Activated T-helper 2 cell treated with anti-CD3 and anti-CD28 coated beads, Interferon-gamma antibody, Interleukin-2, Interleukin-4, amounts not matched to agents 10 μg/mL and 5 μg/mL and 100 μg/mL, durations not matched to agents 14 hours and 24 hours and 36 hours (primary cell): ENCODE measurements around the gene ATP5F1E. TPM values are rescaled to one million over a fixed set of nuclear protein-coding genes. Genes with fewer than 3 reads are reported as not detected.
A peak's percentile ranks its signal among the peaks of the same experiment; 100 is the strongest.

Experiments
- DNase-seq: peaks from one replicate; pipeline ENCODE4 v3.0.0; 2021; ENCODE audit warnings: low spot score
- H3K27ac Mint-ChIP-seq: one replicate; pipeline ENCODE4 v1.8.0; 2021; ENCODE audit warnings: mixed read lengths
- H3K27me3 Mint-ChIP-seq: one replicate; pipeline ENCODE4 v1.8.0; 2021; ENCODE audit warnings: low read depth, mixed read lengths
- H3K36me3 Mint-ChIP-seq: one replicate; pipeline ENCODE4 v1.8.0; 2021; ENCODE audit warnings: low read depth, mixed read lengths
- H3K4me1 Mint-ChIP-seq: one replicate; pipeline ENCODE4 v1.8.0; 2021; ENCODE audit warnings: low read depth, mixed read lengths
- H3K4me3 Mint-ChIP-seq: one replicate; pipeline ENCODE4 v1.8.0; 2021; ENCODE audit warnings: low read depth, mild to moderate bottlenecking, moderate library complexity, mixed read lengths
- H3K9me3 Mint-ChIP-seq: one replicate; pipeline ENCODE4 v1.8.0; 2021; ENCODE audit warnings: mixed read lengths
- intact Hi-C: fragments of 100-400 bp; cut with micrococcal nuclease; formaldehyde crosslinking; loops from one replicate; pipeline ENCODE4 v1.15.1; 2023
- total RNA-seq: library from RNA; stranded (reverse); gene quantifications from 2 replicates; pipeline ENCODE4 v1.2.3, GENCODE V29; 2022

Gene ATP5F1E
- total RNA-seq, result 61.2 and 66.9 TPM in 2 replicates

GRCh38 chr20:59032023-59032712 lies at the start of gene ATP5F1E:
Gene ATP5F1E, minus strand, starts transcription at chr20:59032335. Its CDS starts 84 bp downstream, at chr20:59032251.
- intact Hi-C loops, result loop anchor here (1.0 to 5.0 kb wide), 3 partner anchors 10 to 139 kb away; partner anchors contain the start of genes NELFCD and PRELID3B
- Mint-ChIP-seq H3K27ac (peak within 1 kb of the TSS; percentile 89), H3K4me1 (peaks cover 65% of the 10 kb centered on the region), H3K4me3 (peak within 1 kb of the TSS; percentile 93), H3K9me3 (no peaks in the 10 kb centered on the region), H3K27me3 (no peaks in the 10 kb centered on the region), H3K36me3 (peaks cover 86% of the 10 kb centered on the region)
- peak; percentile 94 for DNase-seq

DNA sequence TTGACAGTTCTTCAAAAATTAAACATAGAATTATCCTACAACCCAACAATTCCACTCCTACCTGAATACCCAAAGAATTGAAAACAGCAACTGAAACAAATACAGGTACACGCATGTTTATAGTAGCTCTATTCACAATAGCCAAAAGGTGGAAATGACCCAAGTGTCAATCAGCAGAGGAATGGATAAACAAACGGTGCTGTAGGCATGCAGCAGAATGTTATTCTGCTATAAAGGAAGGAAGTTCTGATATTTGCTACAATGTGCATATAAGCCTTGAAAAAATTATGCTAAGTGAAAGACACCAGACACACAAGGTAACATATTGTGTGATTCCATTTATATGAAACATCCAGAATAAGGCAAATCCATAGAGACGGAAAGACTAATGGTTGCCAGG lies 48.9 kb upstream of the ATP5F1E start:
- Mint-ChIP-seq H3K4me1 (peaks cover 9% of the 10 kb centered on the region), H3K4me3 (no peak overlapping the region), H3K9me3 (no peaks in the 10 kb centered on the region), H3K27me3 (peaks cover 37% of the 10 kb centered on the region), H3K36me3 (no peaks in the 10 kb centered on the region), H3K27ac (no peak overlapping the region)
- intact Hi-C loops, result loop anchor here (10.0 kb wide), 1 partner anchor 324 kb away; no protein-coding TSS in a partner anchor
- DNase-seq, result no peak

DNA sequence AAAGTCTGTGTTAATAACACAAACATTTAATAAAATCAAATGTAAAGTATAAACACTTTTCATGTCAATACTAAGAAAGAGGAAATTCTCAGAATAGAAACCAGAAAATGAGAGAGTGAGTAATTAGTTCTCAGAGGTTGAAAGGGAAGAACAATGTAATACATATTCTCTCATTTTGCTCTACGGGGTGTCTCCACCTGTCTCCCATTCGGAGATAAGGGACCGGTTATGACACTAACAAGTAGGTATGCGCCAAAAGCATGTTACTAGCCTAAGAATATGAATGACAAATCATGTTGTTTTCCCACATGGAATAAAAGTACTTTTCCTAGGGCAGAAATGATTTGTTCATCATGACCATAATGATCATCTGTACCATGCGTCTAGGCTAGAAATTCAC lies 46.1 kb upstream of the ATP5F1E start:
- Mint-ChIP-seq H3K27me3 (peaks cover 22% of the 10 kb centered on the region), H3K4me3 (no peak overlapping the region), H3K36me3 (no peaks in the 10 kb centered on the region), H3K9me3 (no peaks in the 10 kb centered on the region), H3K27ac (no peak overlapping the region), H3K4me1 (peaks cover 22% of the 10 kb centered on the region)
- no peak for DNase-seq
- intact Hi-C loops, result no loop called here

- Mint-ChIP-seq H3K27me3 (peaks cover 21% of the 10 kb centered on the region), H3K9me3 (no peaks in the 10 kb centered on the region), H3K4me1 (peaks cover 25% of the 10 kb centered on the region), H3K27ac (no peak overlapping the region), H3K4me3 (no peak overlapping the region), H3K36me3 (no peaks in the 10 kb centered on the region)
- DNase-seq, result no peak
- intact Hi-C loops, result no loop called here
Measured at GRCh38 chr20:59077705-59078104, 45.6 kb upstream of the ATP5F1E start.

DNA sequence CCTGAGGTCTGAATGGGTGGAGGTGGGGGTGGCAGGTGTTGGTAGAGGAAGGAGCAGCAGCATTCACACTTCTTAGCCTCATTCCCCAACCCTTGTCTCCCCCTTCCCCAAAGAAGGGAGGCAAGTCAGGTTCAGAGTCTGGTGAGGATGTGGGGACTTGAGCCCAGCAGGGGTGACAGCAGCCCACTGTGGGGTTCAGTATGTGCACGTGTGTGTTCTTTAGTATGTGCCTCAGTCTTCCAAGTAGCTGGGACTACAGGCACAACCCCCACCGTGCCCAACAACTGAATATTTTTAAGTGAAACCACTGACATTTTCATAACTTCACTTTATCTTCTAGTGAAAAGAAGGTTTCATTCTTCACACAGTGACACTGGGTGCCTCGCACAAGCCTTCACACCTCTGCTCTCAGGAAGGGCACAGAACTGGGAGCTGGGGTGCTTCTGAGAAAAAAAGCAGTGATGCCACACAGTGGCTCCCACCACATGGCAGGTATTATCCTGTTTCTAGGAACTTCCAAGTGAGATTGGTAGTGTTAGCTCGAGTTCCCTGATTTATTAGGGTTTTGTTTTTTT lies 43.9 kb upstream of the ATP5F1E start:
- DNase-seq, result no peak
- Mint-ChIP-seq H3K4me1 (peaks cover 26% of the 10 kb centered on the region), H3K36me3 (no peaks in the 10 kb centered on the region), H3K27me3 (peaks cover 20% of the 10 kb centered on the region), H3K4me3 (no peak overlapping the region), H3K9me3 (no peaks in the 10 kb centered on the region), H3K27ac (no peak overlapping the region)
- intact Hi-C loops, result no loop called here

DNA sequence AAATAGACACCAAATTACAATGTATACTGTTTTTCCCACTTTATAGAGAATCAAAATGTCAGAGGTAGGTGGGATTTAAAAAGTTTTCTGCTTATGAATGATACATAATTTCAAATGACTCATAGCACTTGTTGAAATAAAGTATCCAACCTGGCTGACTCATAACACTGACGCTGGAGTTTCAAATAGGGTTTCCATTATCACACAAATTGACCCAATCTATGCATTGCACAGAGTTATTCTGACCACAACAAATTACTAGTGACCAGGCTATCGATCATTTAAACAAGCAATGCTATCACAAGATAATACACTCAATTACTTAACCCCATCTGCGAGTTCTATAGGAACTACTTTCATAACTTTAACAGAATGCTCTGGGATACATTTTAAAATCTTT lies 42.3 kb upstream of the ATP5F1E start:
- intact Hi-C loops, result loop anchor here (1.0 kb wide), 1 partner anchor 26 kb away; no protein-coding TSS in a partner anchor
- peaks cover 21% of the 10 kb centered on the region for H3K27me3 Mint-ChIP-seq
- H3K4me3 Mint-ChIP-seq, result no peak overlapping the region
- DNase-seq, result no peak
- no peaks in the 10 kb centered on the region for H3K9me3 Mint-ChIP-seq
- peaks cover 28% of the 10 kb centered on the region for H3K4me1 Mint-ChIP-seq
- H3K27ac Mint-ChIP-seq, result no peak overlapping the region
- no peaks in the 10 kb centered on the region for H3K36me3 Mint-ChIP-seq

- intact Hi-C loops, result no loop called here
- Mint-ChIP-seq H3K27me3 (peaks cover 28% of the 10 kb centered on the region), H3K4me3 (no peak overlapping the region), H3K4me1 (peaks cover 28% of the 10 kb centered on the region), H3K27ac (no peak overlapping the region), H3K36me3 (no peaks in the 10 kb centered on the region), H3K9me3 (no peaks in the 10 kb centered on the region)
- DNase-seq, result no peak
Measured at GRCh38 chr20:59073582-59073981, 41.4 kb upstream of the ATP5F1E start.

GRCh38 chr20:59071216-59071615 lies 39.1 kb upstream of the ATP5F1E start:
- no peak for DNase-seq
- H3K4me1 Mint-ChIP-seq, result peaks cover 20% of the 10 kb centered on the region
- no peak overlapping the region for H3K4me3 Mint-ChIP-seq
- no peak overlapping the region for H3K27ac Mint-ChIP-seq
- no peaks in the 10 kb centered on the region for H3K9me3 Mint-ChIP-seq
- peaks cover 41% of the 10 kb centered on the region for H3K27me3 Mint-ChIP-seq
- intact Hi-C loops, result no loop called here
- no peaks in the 10 kb centered on the region for H3K36me3 Mint-ChIP-seq

- H3K36me3 Mint-ChIP-seq, result no peaks in the 10 kb centered on the region
- peaks cover 6% of the 10 kb centered on the region for H3K4me1 Mint-ChIP-seq
- H3K4me3 Mint-ChIP-seq, result no peak overlapping the region
- peaks cover 40% of the 10 kb centered on the region for H3K27me3 Mint-ChIP-seq
- no peak for DNase-seq
- H3K9me3 Mint-ChIP-seq, result no peaks in the 10 kb centered on the region
- intact Hi-C loops, result no loop called here
- no peak overlapping the region for H3K27ac Mint-ChIP-seq
Measured at GRCh38 chr20:59069026-59069425, 36.9 kb upstream of the ATP5F1E start.

DNA sequence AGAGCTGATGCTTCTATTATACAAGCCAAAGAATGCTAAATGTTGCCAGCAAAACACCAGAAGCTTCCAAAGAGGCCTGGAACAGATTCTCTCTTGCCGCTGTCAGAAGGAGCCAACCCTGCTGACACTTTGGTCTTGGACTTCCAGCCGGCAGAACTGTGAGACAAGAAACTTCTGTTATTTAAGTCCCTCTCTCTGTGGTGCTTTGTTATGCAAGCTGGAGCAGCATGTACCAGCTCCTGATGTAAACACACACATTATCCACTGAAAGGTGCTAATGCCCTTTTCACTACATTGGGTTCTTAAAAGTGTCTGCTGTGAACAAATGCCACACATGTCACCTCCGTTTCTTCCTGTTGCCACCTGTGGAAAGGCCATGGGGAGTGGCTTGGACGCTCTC lies 36.4 kb upstream of the ATP5F1E start:
- peaks cover 44% of the 10 kb centered on the region for H3K27me3 Mint-ChIP-seq
- H3K4me3 Mint-ChIP-seq, result no peak overlapping the region
- DNase-seq, result no peak
- H3K36me3 Mint-ChIP-seq, result no peaks in the 10 kb centered on the region
- intact Hi-C loops, result no loop called here
- H3K4me1 Mint-ChIP-seq, result peaks cover 6% of the 10 kb centered on the region
- H3K27ac Mint-ChIP-seq, result no peak overlapping the region
- H3K9me3 Mint-ChIP-seq, result no peaks in the 10 kb centered on the region

DNA sequence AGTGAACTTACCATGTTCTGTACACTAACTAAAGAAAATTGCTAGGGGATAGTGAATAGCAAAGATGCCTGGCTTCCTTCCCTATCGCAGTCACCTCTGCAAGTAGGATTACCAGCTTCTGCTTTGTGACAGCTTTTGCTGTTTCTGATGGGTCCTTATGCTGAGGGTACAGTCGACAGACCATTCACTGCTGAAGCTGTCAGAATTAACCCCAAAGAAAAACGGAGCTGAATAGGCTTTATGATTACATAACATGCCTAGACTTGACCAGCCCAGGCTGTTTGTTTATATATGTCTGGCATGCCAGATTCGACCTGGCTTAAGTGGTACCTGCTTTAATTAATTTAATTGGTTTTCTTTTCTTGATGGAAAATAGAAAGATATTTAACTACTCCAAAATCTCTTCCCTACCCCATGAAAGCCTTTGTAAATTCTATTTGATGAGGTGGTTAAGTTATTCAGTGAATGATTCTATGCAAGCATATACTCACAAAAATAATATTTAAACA lies 32.1 kb upstream of the ATP5F1E start:
- Mint-ChIP-seq H3K27me3 (peaks cover 46% of the 10 kb centered on the region), H3K36me3 (no peaks in the 10 kb centered on the region), H3K9me3 (no peaks in the 10 kb centered on the region), H3K4me3 (no peak overlapping the region), H3K27ac (no peak overlapping the region), H3K4me1 (no peaks in the 10 kb centered on the region)
- no peak for DNase-seq
- intact Hi-C loops, result no loop called here

DNA sequence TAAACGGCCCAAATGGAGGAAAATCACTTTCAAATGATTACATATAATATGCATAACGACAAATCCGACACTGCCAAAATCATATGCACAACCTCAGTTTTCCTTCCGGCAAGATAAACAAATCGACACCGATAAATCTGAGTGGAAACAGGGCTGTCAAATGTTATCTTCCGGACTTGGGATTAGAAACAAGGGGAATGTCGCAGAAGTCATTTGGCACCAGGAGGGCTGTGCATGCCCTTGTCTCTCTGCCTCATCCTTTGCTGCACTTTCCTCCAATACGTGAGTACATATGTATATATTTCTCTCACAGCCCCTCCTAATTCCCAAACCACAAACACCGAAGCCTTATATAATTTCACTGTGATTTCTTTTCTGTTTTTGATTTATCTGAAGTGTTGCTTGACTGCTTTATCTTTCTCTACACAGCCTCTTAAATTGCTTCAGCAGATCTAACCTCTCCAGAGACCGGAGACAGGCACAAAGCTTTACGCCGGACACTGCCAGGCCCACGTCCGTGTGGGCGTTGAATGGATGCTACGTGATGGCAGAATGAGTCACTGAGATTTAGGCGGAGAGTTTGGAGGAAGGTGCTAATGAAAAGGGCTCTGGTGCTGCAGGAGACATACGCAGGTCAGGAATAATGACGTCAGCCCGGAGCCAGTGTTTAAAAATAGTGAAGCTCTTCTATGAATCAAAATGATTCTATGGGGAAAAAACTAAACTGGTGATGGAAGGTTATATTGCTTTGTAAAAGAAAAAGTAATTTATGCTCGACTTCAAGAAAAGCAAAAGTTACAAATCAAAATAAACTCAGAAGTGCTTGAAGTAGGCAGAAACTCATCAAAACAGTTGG lies 31.5 kb upstream of the ATP5F1E start:
- Mint-ChIP-seq H3K27ac (no peak overlapping the region), H3K36me3 (no peaks in the 10 kb centered on the region), H3K4me3 (no peak overlapping the region), H3K27me3 (peaks cover 39% of the 10 kb centered on the region), H3K9me3 (no peaks in the 10 kb centered on the region), H3K4me1 (no peaks in the 10 kb centered on the region)
- intact Hi-C loops, result no loop called here
- no peak for DNase-seq
